Stimulated activated CD4-positive, alpha-beta T cell treated with anti-CD3 and anti-CD28 coated beads, Interleukin-1b, Interleukin-23, amount 100 ng/mL, for 4 hours (primary cell): Measurements from ENCODE around the gene AGAP4.
"Not testable (repeated sequence)": the region's sequence is repeated elsewhere in the genome, so short reads cannot be mapped to it uniquely, and the experiment has no call there.

Experiments
- DNase-seq, 2 donors: peaks; one replicate each; pipeline ENCODE4 v3.0.0-alpha.2; 2020; ENCODE audit warnings: low read depth in 2 of 2

AGAP4 gene

DNA sequence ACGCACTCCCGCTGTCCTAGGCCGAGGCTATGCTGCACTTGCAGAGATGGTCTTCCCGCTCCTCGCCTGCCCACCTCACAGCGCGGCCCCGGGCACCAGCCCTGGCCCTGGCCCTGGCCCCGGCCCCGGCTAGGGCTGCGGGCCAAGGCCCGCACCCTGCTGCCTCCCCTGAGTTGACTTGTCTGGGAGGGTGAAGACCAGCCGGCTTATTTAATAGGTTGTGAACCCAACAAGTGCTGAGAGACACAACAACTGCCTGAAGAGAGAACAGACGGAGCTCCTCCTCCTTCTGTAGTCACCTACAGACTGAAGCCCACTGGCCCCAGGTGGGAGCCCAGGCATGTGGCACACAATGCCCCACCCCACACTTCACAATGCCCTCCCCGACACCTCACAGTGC, at the start of gene AGAP4:
Gene AGAP4 (minus strand): TSS at position 101 of the 400 bp plus-strand sequence. CDS start 153 bp downstream, outside the sequence.
- not testable (repeated sequence) for DNase-seq

DNA sequence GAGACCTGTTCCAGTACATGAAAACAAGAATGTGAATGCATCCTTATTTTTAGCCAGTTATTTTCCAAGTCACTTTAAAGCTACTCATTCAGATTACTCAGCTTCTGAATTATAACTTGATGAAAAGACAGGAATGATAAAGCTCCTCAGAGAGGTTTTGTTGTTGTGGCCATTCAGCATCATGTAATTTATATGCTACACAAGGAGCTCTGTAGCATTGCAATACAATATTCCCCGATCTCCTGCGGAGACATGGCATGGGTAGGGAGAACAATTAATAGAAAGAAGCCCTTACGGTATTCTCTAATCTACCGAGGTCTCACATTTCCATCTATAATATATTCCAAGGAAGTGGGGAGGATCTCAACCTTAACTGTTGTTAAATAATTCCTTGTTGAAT, 43.4 kb upstream of the AGAP4 start:
- DNase-seq = not testable (repeated sequence)

DNA sequence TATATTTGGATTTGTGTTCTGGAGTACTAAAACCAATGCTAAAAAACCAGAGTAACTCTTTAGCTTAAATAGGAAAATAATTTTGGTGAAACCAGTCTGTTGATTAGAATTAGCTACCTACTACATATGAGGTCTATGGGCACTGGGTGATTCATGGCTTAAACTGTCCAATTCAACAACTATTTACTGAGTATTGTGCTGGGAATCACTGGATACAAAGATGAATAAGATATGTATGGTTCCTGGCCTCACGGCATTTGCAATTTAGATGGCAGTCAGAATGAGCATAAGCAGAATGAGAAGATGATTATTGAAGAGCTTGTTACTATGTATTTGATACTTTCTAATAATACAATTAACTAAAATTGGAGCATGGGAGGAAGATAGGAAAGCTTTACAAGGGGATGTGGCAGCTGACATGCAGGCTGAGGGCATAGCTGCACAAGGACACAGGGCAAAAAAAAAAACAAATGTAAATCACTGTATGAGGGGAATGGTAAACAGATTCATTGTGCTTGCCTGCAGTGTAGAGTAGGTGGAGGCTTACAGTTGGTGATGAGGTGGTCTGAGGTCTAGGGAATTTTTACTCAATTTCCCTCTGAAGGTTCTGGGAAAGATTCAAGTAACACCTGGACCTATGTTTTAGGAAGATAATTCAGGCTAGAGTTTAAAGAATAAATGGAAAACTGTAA, 42.4 kb upstream of the AGAP4 start:
- not testable (repeated sequence) for DNase-seq

GRCh38 chr10:45882880-45883279, 35.6 kb upstream of the AGAP4 start:
- DNase-seq = not testable (repeated sequence)

DNA sequence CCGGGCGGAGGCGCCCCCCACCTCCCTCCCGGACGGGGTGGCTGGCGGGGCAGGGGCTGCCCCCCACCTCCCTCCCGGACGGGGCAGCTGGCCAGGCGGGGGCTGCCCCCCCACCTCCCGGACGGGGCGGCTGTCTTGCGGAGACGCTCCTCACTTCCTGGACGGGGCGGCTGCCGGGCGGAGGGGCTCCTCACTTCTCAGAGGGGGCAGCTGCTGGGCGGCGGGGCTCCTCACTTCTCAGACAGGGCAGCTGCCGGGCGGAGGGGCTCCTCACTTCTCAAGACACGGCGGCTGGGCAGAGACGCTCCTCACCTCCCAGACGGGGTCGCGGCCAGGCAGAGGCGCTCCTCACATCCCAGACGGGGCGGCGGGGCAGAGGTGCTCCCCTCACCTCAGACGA, 18.1 kb upstream of the AGAP4 start:
- DNase-seq = not testable (repeated sequence)

DNA sequence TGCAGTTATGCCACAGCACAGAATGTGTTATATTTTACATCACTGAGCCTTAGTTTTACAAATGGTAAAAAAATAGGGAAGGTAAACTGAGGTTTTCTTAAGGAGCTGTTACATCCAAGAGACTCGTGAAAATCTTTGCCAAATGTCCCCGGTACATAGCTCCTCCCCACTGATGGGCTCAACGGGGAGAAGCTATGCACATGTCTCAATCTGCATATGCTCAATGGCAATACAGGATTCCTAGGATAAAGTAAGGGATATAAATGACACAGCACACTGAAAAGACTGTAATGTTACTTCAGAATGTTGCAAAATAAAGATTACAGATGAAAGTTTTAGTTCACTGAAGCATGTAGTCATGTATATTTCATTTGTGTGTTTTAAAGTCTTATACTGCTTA, 17.0 kb upstream of the AGAP4 start:
- DNase-seq = not testable (repeated sequence)

- not testable (repeated sequence) for DNase-seq
Observed at GRCh38 chr10:45863632-45864031, 16.3 kb upstream of the AGAP4 start.

DNA sequence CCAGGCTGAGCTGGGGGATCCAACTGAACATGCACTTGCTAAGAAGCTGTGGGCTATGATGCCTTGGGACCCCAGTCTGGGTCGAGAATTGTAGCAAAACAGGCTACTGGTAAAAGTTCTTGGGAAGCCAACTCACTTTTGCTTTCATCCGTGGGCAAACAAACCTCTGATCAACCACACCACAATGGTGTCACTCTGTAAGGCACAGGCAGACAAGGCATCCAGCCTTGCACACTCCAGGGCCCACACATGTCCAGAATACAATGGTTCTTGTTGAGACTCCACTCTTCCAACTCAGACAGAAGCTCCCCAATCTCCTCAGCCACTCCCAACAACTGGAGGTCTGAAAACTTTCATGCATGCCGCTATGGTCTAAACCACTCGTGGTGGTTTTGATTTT, 10.6 kb upstream of the AGAP4 start:
- not testable (repeated sequence) for DNase-seq

DNA sequence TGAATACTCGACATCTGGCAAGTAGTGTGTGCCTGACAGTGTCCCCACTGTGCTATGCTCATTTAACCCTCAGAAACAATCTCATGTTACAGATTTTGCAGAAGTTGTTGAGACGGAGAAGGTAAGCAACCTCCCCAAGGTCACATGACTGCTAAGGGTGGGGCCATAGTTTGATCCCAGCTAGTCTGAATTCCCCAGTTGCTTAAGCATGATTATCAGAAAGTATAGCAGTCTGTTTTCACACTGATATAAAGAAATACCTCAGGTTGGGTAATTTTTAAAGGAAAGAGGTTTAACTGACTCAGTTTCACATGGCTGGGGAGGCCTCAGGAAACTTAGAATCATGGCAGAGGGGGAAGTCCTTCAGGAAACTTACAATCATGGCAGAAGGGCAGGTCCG, 1.2 kb upstream of the AGAP4 start:
- DNase-seq = not testable (repeated sequence)

GRCh38 chr10:45822918-45823317, 24.4 kb downstream of the AGAP4 start:
- DNase-seq = not testable (repeated sequence)

DNA sequence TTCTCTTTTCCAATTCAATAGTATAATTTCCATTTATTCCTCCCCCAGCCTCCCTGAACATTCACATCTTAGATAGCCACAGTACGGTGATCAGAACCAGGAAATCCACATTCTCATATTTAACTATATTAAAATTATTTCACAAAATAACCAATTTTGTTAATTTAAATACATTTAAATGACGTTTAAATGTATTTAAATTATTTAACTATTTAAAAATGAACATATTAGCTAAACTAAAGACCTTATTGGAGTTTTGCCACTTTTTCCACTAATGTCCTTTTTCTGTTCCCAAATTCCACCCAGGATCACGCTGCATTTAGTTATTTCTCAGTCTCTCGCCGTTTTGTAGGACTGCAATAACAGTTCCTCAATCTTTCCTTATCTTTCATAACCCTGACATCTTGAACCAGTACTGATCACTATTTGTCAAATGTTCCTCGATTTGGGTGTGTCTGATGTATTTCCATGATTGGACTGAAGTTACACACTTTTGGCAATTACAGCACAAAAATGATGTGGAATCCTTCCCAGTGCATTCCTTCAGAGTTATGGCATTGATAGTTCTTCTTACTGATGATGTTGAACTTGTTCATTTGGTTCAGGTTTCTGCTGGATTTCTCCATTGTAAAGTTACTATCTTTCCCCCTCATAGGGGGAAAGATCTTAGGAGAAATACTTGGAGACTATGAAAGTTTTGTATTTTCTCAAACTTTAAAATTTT, 27.0 kb downstream of the AGAP4 start:
- DNase-seq = not testable (repeated sequence)

GRCh38 chr10:45819552-45819951, 27.7 kb downstream of the AGAP4 start:
- DNase-seq = no peak

- no peak for DNase-seq
Observed at GRCh38 chr10:45817912-45818311, 29.4 kb downstream of the AGAP4 start.

DNA sequence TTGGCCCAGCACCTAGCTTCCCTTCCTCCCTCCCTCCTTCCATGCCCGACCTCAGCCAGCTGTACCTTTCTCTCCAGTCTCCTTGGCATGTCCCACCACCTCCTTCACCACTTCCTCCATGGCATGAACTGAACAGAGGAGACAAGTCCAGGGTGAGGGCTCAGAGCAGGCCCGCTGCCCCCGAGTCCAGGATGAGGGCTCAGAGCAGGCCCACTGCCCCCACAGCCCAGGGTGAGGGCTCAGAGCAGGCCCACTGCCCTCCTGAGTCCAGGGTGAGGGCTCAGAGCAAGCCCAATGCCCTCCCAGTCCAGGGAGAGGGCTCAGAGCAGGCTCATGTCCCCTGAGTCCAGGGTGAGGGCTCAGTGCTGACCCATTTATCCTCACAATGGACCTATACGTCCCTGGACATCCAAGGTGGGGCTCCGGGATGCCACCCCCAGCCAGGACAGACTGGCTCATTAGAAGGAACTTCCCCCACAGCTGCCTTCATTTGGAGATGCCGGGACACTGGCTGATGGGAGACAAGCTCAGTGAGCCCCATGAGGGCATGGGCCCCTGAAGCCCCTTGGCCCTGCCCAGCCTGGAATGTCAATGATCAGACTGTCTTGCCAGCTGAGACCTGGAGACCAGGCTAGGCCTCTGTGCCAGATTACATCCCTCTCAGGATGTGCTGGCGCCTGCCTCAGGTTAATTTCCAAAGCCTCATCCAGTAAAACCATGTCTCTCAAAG, 30.0 kb downstream of the AGAP4 start:
- no peak for DNase-seq

GRCh38 chr10:45814146-45814545, 33.2 kb downstream of the AGAP4 start:
- DNase-seq = not testable (repeated sequence)

- DNase-seq = not testable (repeated sequence)
Observed at GRCh38 chr10:45812959-45813358, 34.3 kb downstream of the AGAP4 start.

DNA sequence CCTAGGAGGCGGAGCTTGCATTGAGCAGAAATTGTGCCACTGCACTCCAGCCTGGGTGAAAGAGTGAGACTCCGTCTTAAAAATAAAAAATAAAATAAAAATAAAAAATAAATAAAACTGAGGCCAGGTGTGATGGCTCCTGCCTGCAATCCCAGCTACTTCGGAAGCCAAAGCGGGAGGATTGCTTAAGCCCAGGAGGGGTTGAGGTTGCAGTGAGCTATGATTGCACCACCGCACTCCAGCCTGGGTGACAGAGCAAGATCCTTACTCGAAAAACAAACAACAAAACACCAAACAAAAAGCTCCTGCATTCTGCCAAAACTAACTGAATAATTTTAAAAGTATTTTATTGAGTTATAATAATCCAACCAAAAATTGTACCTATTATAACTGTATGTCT, 36.2 kb downstream of the AGAP4 start:
- DNase-seq = no peak

DNA sequence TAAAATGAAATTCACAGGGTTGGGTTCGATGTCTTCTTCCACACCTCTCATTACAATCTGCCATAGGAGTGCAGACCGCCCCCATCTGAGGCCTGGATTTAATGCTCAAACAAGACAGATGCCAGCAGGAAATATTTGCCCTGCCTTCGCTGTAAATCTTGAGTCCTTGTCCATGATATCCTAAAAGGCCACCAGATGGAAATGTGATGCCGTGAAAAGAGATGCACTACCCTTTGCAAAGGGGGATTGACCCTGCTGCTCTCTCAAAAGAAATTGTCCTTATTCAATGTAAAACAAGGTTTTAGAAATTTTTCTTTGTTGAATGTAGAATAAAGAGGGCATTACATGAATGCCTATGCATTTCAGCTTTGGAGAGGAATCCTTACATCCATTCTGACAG, 37.5 kb downstream of the AGAP4 start:
- DNase-seq = no peak

GRCh38 chr10:45804996-45805395, 42.3 kb downstream of the AGAP4 start:
- not testable (repeated sequence) for DNase-seq

GRCh38 chr10:45803060-45804010, 44.0 kb downstream of the AGAP4 start:
- DNase-seq = not testable (repeated sequence)

DNA sequence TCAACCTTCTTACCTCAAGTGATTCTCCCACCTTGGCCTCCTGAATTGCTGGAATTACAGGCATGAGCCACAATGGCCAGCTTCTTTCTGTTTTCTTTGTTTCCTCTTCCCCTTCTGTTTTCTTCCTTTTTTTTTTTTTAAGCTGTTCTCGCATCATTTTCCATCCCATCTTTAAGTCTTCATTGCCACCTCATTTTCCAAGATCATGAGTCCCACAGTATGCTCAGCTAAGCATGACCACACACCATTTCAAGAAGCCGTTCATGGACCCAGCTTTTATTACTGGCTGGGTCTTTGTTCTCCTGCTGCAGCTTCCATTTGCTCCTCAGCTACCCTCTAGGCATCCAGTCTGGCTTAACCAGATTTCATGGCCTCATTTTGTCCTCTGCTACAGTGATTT, 52.5 kb downstream of the AGAP4 start:
- DNase-seq = not testable (repeated sequence)
